ENCODE results near the gene TCF4. TPM values are rescaled to one million over a fixed set of nuclear protein-coding genes. Genes with fewer than 3 reads are reported as not detected.

TCF4 gene
- total RNA-seq, 6 experiments from 2014 or later = 50.4 to 71.1 (median 59.0) TPM

DNA sequence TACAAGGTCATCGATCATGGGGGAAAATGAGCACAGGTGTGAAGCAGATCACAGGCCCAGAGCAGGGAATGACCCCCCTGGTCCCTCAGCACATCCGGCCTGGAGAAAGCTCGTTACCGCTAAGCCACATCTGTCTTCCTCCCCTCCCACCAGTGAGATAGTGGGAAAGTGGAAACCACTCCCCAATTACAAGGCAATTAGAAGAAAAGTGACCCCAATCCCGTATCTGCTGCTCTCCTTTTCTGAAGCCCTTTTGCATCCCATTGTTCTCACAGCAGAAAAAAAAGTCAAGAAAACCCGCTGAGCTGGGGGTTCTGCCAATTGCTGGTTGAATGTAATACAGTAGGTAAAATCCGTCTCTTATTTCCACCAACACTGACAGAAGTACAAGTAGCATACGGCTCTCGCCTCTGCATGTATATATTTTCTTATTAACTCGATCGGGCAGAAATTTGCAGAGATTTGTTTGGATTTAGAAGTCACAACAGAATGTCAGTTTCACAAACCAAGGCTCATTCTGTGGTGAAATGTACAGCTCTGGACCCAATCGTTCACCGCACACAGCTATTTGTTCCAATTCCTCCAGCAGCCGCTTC is 287.0 kb downstream of the TCF4 start:
- peak overlapping the region; percentile 85 for H3K4me3 Mint-ChIP-seq
- no peak for DNase-seq
- no peaks in the 10 kb centered on the region for H3K36me3 Mint-ChIP-seq (ENCODE audit: low read depth)
- peak overlapping the region; percentile 89 for H3K27ac Mint-ChIP-seq
- H3K4me1 Mint-ChIP-seq (ENCODE audit: low read depth) = peaks cover 85% of the 10 kb centered on the region
- TF ChIP-seq CTCF (IDR thresholded peaks at IDR 0.05) = no peak
- H3K27me3 Mint-ChIP-seq (ENCODE audit: insufficient read depth) = peaks cover 3% of the 10 kb centered on the region; the same call in 1 of the 2 replicates
- no peaks in the 10 kb centered on the region for H3K9me3 Mint-ChIP-seq

GRCh38 chr18:55300421-55300935 is 287.5 kb downstream of the TCF4 start:
- H3K27me3 Mint-ChIP-seq (ENCODE audit: insufficient read depth) = peaks cover 3% of the 10 kb centered on the region; the same call in 1 of the 2 replicates
- H3K27ac Mint-ChIP-seq = peak overlapping the region; percentile 89
- no peaks in the 10 kb centered on the region for H3K9me3 Mint-ChIP-seq
- DNase-seq = peak; percentile 84
- H3K4me3 Mint-ChIP-seq = peak overlapping the region; percentile 85
- H3K36me3 Mint-ChIP-seq (ENCODE audit: low read depth) = peaks cover 3% of the 10 kb centered on the region
- TF ChIP-seq CTCF (IDR thresholded peaks at IDR 0.05) = no peak
- H3K4me1 Mint-ChIP-seq (ENCODE audit: low read depth) = peaks cover 84% of the 10 kb centered on the region

GRCh38 chr18:55296778-55297177 is 291.2 kb downstream of the TCF4 start:
- H3K9me3 Mint-ChIP-seq = no peaks in the 10 kb centered on the region
- H3K27ac Mint-ChIP-seq = no peak overlapping the region
- H3K27me3 Mint-ChIP-seq (ENCODE audit: insufficient read depth) = no peaks in the 10 kb centered on the region
- DNase-seq = no peak
- peaks cover 65% of the 10 kb centered on the region for H3K4me1 Mint-ChIP-seq (ENCODE audit: low read depth)
- no peak overlapping the region for H3K4me3 Mint-ChIP-seq
- TF ChIP-seq CTCF (IDR thresholded peaks at IDR 0.05) = no peak
- peaks cover 21% of the 10 kb centered on the region for H3K36me3 Mint-ChIP-seq (ENCODE audit: low read depth)

GRCh38 chr18:55296115-55296514 is 291.9 kb downstream of the TCF4 start:
- Mint-ChIP-seq H3K4me3 (no peak overlapping the region), H3K36me3 (ENCODE audit: low read depth) (peaks cover 21% of the 10 kb centered on the region), H3K9me3 (no peaks in the 10 kb centered on the region), H3K27ac (no peak overlapping the region; the same call in 1 of the 2 replicates), H3K27me3 (ENCODE audit: insufficient read depth) (no peaks in the 10 kb centered on the region), H3K4me1 (ENCODE audit: low read depth) (peaks cover 65% of the 10 kb centered on the region)
- DNase-seq = no peak
- TF ChIP-seq CTCF (IDR thresholded peaks at IDR 0.05) = no peak

DNA sequence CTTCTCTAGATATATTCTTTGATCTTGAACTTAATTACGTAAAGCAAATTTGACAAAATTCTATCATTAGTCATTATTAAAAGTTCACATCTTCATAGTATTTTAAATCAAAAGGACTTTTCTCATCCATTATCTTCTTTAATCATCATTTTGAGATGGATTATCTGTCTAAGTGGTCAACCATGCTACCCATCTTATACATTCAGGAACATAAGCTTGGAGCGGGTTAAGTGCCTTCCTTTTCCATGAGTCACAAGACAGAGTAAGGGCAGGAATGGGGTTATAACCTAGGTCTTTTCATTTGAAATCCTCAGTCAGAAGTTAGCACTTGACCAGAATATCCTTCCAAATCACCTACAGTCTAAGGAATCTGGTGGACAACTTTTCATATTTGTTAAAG is 297.1 kb downstream of the TCF4 start:
- Mint-ChIP-seq H3K27ac (peak overlapping the region; percentile 69; the same call in 1 of the 2 replicates), H3K9me3 (no peaks in the 10 kb centered on the region), H3K4me3 (no peak overlapping the region), H3K4me1 (ENCODE audit: low read depth) (peaks cover 69% of the 10 kb centered on the region), H3K36me3 (ENCODE audit: low read depth) (peaks cover 21% of the 10 kb centered on the region), H3K27me3 (ENCODE audit: insufficient read depth) (no peaks in the 10 kb centered on the region)
- no peak for TF ChIP-seq CTCF (IDR thresholded peaks at IDR 0.05)
- DNase-seq = peak; percentile 35

Measured in HFFc6 (cell line).